ENCODE data around the gene PAPPA.

DNA sequence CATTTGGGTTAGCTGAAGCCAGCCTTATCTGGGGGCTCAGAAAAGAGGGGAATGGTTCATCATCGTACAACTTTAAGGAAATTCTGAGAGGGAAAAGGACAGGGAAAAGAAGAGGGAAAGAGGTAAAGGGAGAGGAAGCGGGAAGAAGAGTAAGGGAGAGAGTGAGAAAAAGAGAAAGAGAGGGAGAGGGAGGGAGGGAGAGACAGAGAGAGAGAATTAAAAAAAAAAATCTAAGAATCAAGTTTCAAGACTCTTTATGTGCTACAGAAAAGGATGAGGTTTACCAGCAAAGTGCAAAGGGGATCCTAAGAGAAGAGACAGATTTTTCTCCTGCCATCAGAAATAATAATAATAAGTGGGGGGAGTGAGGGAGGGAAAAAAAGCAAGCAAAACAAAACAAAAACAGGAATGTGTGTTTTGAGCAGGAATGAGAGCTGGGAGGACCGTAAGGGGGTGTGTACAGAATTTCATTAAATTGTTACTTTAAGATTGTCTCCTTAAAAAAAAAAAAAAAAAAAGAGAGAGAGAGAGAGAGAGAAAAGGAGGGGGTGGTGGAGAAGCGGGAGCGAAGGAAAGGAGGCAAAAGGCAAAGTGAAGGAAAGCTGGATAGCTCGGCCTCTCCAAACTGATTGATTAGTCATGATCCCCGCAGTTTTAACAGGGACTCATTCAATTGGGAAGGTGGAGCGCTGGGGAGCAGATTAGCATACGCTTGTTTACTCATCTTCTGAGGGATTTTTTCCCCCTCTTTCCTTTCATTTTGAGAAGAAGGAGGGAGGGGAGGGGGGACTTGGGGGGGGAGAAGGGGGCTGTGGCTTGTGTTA lies 438 bp upstream of the PAPPA start:
- TF ChIP-seq, protein P1, sequence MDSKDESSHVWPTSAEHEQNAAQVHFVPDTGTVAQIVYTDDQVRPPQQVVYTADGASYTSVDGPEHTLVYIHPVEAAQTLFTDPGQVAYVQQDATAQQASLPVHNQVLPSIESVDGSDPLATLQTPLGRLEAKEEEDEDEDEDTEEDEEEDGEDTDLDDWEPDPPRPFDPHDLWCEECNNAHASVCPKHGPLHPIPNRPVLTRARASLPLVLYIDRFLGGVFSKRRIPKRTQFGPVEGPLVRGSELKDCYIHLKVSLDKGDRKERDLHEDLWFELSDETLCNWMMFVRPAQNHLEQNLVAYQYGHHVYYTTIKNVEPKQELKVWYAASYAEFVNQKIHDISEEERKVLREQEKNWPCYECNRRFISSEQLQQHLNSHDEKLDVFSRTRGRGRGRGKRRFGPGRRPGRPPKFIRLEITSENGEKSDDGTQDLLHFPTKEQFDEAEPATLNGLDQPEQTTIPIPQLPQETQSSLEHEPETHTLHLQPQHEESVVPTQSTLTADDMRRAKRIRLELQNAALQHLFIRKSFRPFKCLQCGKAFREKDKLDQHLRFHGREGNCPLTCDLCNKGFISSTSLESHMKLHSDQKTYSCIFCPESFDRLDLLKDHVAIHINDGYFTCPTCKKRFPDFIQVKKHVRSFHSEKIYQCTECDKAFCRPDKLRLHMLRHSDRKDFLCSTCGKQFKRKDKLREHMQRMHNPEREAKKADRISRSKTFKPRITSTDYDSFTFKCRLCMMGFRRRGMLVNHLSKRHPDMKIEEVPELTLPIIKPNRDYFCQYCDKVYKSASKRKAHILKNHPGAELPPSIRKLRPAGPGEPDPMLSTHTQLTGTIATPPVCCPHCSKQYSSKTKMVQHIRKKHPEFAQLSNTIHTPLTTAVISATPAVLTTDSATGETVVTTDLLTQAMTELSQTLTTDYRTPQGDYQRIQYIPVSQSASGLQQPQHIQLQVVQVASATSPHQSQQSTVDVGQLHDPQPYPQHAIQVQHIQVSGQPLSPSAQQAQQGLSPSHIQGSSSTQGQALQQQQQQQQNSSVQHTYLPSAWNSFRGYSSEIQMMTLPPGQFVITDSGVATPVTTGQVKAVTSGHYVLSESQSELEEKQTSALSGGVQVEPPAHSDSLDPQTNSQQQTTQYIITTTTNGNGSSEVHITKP (tag by site-specific recombination; IDR thresholded peaks at IDR 0.05), result no peak
- TF ChIP-seq ZBTB17 (tag by site-specific recombination; IDR thresholded peaks at IDR 0.05) (no peak), YY1 (tag by site-specific recombination; IDR thresholded peaks at IDR 0.05) (no peak), ZNF600 (tag by site-specific recombination; IDR thresholded peaks at IDR 0.05) (no peak)
- TF ChIP-seq, protein P2, sequence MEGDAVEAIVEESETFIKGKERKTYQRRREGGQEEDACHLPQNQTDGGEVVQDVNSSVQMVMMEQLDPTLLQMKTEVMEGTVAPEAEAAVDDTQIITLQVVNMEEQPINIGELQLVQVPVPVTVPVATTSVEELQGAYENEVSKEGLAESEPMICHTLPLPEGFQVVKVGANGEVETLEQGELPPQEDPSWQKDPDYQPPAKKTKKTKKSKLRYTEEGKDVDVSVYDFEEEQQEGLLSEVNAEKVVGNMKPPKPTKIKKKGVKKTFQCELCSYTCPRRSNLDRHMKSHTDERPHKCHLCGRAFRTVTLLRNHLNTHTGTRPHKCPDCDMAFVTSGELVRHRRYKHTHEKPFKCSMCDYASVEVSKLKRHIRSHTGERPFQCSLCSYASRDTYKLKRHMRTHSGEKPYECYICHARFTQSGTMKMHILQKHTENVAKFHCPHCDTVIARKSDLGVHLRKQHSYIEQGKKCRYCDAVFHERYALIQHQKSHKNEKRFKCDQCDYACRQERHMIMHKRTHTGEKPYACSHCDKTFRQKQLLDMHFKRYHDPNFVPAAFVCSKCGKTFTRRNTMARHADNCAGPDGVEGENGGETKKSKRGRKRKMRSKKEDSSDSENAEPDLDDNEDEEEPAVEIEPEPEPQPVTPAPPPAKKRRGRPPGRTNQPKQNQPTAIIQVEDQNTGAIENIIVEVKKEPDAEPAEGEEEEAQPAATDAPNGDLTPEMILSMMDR (tag by site-specific recombination; IDR thresholded peaks at IDR 0.05), result no peak
- TF ChIP-seq, protein P3, sequence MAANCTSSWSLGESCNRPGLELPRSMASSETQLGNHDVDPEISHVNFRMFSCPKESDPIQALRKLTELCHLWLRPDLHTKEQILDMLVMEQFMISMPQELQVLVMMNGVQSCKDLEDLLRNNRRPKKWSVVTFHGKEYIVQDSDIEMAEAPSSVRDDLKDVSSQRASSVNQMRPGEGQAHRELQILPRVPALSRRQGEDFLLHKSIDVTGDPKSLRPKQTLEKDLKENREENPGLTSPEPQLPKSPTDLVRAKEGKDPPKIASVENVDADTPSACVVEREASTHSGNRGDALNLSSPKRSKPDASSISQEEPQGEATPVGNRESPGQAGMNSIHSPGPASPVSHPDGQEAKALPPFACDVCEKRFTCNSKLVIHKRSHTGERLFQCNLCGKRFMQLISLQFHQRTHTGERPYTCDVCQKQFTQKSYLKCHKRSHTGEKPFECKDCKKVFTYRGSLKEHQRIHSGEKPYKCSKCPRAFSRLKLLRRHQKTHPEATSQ (tag by site-specific recombination; IDR thresholded peaks at IDR 0.05), result no peak

All from HEK293 (cell line).